GM18868 (cell line): ENCODE measurements around the gene HLCS.

ENCODE experiments used
- ATAC-seq: cut with Tn5 transposase; IDR thresholded peaks from one replicate; pipeline ENCODE4 v1.9.1; 2021; ENCODE audit warnings: mild to moderate bottlenecking, moderate library complexity; ENCODE audit not compliant: unreplicated experiment

Gene HLCS

DNA sequence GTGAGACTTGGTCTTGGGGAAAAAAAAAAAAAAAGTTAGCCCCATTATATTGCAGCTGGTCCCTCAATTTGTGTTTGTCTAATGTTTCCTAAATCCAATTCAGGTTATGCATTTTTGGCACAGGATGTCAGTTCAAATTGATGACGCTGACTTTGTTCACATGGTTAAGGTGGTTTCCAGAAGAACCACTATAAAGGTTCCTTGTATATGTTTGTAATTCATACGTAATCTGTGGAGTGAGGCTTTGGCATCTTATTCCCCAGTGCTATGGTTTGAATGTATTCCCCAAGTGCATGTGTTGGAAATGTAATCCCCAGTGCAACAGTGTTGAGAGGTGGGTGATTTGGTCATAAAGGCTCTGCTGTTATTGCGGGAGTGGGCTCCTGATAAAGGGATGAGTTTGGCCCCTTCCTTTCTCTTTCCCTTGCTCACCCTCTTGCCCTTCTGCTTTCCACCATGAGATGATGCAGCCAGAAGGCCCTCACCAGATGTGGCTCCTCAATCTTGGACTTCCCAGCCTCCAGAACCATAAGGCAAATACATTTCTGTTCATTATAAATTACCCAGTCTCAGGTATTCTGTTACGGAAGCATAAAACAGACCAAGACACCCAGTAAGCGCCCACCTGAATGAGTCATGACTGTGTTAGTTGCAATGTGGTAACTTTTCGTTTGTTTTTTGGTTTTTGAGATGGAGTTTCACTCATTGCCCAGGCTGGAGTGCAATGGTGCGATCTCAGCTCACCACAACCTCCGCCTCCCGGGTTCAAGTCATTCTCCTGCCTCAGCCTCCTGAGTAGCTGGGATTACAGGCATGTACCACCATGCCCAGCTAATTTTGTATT lies 19.5 kb upstream of the HLCS start:
- ATAC-seq = no peak

DNA sequence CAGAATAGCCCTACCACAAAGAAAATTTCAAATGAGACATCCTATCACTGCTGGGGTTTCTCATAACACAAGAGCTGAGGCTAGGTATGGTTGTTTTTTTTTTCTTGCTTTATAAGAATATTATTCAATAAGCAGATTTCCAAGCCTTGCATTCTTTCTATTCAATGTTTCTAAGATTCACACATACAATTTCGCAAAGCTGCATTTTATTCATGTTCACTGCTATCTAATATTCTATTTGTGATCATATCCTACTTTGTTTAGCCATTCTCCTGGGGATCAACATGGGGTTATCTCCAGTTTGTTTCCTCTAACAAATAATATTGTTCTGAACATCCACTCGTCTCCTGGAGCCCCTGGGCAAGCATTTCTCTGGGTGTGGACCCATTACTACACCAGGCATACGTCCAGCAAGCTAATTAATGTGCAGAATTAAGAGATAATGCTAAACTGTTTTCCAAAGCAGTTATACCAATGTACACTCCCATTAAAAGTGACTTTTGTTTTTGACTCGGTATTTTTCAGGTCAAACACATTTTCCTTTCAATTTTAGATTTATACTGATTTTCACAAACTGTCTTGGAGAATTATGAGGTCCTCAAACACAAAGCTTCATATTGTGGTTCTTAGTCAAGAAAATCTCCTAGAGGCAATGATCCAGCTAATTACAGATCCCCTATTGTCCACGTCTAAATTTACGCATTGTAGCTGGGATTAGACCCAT lies 15.7 kb upstream of the HLCS start:
- ATAC-seq = no peak

DNA sequence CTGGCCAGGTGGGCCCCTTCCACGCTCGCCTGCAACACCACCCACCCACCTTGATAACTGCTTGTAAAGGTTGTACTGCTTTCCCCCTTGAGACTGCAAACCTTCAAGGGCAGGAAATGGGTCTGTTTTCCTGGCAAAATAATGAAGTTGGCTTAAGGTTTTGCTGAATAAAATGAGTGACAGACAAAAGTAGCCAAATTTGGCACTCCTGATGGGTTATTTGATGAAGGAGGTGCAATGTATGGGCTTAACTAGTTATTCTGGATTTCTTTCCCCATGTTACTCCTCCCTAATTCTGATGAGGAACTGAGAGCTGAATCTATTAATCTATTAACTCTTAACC lies 14.6 kb upstream of the HLCS start:
- ATAC-seq = no peak

DNA sequence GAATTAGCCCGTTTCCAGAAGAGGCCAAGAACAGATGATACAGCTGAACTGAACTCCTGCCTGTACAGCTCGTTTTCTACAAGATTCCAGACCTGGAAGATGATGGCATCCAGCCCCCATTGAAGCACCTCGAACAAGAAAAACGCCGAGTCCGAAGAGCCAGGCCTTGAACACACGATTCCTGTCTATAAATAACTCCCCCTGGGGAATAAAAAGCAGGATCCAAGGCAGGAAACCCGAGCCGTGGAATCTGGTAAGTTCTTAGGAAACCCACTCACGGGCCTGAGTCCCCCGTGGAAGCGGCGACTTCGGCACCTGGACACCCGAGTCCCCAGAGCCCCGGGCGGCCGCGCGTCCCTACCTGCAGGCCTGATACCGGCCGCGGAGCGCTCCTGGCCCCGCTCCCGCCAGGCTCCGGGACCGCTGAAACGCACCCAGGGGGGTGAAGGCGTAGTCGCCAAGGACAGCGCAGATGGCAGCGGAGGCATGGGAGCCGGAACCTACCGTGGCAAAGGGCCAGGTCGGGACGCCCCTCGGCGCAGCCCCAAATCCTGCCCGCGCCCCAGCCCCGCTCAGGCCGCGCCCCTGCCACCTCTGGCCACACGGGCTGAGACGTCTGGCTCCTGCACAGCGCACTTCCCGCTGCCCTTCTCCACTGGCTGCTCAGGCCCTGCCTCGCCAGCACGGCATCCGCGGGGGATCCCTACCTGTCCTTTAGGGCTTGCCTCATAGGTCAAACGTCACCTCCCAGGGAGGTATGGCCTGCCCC lies 14.0 kb upstream of the HLCS start:
- ATAC-seq = no peak

DNA sequence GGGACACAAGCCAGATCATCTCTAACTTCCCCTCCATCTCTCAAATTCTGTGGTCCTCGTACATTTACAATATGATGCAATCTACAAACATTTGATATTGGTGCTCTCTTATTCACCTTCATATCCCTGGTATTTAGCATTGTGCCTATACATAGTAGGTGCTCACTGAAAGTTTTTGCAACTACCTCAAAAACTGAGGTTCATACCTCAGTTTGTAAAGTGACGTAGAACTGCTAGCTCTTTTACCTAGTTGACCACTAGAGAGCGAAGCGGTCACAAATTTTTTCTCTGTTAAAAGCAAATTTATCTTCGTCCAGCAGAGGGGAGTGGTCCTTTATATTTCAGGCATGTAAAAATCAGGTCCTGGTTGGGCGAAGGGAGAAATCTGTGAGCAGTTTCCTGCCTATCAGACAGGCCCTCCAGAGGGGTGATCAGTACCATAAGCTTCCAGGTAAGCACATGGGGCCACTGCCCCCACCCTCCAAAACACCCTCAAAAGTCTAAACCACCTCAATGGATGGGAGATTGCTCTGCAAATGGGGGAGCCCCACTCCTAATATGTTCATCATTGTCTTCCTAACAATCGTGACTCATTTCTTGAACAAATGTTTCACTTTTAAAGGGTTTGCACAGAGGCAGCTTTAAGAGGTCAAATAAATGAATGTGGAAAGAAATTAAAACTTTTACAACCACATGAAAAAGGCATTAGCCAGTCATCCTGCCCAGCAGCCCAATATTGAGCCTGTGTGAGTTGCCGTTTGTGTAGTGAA lies 10.6 kb upstream of the HLCS start:
- ATAC-seq = peak; percentile 79

DNA sequence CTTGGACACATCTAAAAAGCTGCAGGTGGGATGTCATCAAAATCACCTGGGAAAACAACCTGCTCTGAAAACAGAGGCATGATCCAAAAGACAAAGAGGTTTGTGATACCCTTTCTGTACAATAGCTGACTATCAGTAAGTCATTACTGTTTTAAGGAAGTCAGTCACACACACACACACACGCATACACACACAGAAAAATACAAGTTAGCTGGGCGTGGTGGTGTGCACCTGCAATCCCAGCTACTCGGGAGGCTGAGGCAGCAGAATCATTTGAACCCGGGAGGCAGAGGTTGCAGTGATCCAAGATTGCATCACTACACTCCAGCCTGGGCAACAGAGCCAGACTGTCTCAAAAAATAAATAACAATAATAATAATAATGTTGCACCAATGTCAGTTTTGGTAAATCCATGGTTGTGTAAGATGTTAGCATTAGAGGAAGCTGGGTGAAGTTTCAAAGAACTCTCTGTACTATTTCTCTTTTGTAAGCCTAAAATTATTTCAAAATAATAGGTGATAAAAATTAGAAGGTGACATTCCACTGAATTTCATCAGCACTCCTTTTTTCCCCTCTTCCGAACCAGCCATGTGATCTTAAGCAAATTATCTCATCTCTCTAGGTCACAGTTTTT lies 9.9 kb upstream of the HLCS start:
- ATAC-seq = no peak

DNA sequence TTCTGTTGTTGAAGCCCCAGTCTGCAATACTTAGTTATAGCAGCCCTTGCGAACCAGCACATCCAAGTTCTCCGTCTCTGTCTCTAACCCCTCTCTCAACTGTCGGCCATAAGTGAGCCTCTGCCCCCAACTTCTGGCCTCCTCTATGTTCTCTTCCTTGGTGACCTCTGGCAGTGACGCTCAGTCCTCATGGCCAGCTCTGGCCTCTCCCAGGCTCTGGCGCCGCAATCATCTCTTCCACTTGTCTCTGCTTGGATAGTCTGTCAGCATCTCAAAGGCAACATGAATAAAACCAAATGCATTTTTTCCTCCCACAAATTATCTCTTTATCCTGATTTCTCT lies 8.4 kb upstream of the HLCS start:
- ATAC-seq = no peak

DNA sequence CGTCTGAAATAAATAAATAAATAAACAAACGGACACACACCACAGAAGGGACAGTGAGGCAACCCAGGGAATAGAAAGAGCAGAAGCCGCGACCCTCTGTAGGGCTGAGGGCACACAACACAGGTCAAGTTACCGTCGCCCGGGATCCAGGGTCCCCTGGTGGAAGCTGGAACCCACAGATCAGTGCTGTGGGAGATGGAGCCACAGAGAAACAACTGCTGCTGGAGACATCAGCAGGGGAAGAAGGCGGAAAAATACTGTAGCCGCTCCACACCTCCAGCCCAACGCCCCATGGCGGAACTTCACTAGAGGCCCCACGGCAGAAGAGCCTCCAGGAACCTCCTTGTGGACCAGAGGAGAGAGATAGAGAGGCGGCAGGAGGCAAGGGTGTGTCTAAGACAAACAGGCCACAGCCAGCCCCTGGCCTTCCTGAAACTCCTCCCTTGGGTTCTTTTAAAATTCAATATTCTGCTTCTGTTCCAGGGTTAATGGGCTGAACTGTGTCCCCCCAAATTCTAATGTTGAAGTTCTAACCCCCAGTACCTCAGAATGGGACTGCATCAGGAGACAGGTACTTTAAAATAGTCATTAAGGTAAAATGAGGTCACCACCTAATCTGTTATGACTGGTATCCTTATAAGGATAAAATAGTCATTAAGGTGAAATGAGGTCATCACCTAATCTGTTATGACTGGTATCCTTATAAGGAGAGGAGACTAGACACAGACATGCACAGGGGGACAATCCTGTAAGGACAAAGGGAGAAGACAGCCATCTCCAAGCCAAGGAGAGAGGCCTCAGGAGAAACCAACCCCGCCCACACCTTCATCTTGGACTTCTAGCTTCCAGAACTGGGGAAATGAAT lies 7.7 kb upstream of the HLCS start:
- no peak for ATAC-seq

DNA sequence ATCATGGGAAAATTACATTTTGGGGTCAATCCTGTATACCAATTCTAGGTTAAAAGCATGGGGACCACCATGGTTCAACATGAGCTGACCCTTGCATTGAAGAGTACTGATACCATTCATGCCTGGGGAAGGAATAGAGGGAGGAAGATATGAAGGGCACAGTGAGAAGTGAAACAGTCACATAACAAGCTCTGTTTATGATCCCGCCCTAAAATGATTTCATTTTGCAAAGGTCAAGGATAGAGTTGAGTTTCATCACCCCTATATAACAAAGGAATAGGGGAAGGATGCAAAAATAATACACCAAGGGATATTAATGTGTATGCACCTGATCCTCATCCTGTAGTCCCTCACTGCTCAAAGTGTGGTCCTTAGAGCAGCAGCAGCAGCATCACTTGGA lies 2.5 kb upstream of the HLCS start:
- ATAC-seq = no peak

DNA sequence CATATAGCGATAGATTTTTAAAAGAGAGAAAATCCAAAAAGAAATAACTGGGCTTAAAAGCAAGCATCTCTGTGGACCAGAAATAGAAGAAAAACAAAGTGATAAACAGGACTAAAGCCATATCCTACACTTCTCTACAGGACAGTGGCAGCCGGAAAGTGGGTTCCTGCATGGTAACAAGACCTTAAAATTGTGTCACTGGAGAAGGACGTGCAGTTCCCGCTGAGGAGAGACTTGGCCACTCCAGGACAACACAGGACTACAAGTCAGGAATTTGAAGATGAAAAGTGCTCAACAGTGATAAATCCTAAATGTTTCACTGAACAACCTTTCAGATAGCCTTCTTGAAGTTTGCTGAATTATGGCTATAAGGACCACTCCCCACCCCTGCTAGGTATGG lies 1.9 kb upstream of the HLCS start:
- ATAC-seq = no peak

DNA sequence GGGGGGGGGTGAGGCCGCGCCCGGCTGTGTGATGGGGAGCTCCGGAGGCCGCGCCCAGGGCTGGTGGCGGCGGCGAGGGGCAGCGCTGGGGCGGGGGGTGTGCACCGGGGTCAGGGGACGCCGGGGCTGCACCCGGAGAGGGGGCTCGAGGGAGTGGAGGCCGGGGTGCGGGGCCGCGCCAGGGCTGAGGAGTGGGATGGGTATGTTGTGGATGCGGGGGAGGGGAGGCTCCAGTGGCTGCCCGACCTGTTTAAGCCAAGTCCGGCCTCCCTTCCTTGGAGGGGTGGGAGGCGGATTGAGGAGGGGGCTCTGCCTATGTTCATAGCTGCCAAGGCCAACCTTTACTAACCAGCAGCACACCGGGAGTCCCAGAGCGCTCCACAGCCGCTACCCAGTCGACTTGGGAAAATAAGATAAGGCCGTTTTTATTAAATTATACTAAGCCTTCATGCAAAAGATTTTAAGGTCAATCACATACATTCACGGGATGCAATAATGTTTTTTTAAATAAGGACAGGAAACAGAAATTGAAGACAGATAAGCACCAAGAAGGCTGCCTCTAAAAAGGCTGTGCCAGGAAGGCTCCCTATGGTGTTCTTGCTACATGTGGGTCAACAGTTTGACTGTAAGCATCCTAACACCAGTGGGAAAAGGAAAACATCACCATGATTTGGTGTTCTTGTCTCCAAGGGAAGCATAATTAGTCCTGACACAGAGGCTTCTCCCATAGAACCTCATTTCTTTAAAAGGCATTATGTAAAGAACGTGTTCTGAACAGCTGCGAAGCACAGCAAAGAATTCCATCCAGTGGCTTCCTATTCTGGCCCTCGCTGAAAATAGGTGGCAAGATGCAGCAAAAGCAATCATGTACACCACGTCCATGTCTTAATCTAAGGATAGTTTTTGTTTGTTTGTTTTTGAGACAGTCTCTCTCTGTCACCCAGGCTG lies 626 bp upstream of the HLCS start:
- ATAC-seq = peak; percentile 22

DNA sequence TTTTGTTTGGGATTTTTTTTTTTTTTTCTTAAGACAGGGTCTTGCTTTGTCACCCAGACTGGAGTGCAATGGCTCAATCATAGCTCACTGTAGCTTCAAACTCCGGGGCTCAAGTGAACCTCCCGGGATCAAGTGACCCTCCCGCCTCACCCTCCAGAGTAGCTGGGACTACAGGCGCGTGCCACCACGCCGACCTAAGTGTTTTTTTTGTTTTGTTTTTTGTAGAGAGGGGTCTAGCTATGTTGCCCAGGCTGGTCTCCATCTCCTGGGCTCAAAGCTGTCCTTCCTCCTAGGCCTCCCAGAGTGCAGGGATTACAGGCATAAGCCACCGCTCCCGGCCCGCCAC lies 776 bp downstream of the HLCS start:
- ATAC-seq = no peak

DNA sequence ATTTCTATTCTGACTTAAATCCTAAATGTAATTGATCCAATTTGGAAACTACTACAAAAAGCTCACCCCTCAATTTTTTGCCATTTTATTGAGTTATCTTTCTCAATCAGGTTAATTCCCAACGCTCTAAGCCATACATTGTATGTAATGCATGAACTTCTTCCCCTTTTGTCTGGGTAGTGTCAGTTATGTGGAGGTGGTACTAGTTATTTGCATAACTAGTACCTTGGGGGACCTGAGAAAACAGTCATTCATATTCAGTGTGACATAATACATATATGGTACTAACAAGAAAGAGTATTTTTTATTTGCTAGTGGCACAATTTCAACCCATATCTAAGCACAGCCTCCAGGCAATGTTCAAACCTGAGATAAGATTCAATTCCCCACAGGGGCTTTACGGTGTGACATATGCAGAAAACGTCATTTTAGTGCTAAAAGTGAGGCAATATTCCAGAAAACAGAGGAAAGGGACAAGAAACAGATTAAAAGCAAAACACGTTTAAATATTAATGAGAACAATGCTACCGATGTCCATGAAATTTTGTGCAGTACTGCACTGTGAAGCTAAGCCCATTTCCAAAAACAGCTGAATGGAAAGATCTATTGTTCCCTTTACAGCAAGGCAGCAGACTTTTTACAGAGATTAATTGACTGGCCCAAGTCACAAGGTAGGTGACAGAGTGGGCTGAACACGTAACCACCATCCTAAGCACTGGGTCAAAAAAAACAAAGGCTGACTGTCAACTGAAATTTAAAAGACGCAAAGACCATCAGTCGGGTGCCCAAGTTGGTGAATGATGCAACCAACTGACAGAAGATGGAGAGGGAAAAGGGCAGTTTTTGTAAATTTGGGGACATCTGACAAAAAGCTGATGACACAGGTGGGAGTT lies 1.4 kb downstream of the HLCS start:
- ATAC-seq = no peak

DNA sequence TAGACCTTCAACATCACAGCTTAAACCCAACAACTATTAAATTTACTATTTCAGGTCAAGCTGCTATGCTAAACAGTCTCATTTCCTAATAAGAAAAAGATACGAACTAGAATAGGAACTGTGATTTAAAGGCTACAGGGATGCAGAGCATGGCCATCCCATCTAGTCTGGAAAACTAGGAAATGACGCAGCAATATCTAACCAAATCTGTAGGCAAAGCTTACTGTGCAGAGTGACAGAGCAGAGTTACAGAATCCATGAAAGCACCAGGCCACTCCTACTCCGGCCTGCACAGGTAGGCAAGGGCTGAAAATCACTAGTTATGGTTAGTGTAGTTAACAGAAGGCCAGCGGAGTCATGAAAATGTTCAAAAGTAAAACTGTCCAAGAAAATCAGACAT lies 2.1 kb downstream of the HLCS start:
- no peak for ATAC-seq

DNA sequence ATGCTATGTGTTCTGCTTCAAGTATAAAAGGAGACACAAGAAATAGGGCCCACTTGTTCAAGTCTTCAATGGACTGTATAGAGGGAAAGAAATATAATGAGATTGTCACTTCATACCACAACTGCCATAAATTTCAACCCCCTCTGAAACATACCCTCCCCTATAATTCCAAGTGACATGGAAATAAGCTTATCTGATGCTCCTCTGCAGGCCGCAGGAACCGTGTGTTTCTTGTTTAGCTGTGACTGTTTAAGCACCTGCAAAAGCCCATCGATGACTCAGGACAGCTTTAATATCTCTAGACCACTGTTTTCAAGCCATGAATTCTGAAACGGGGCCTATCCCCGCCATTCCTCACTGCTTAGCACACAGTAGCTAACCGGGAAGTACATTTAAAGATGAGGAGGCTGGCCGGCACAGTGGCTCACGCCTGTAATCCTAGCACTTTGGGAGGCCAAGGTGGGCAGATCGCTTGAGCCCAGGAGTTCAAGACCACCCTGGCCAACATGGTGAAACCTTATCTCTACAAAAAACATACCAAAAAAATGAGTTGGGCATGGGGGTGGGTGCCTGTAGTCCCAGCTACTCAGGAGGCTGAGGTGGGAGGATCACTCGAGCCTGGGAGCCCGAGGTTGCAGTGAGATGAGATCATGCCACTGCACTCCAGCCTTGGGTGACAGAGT lies 4.2 kb downstream of the HLCS start:
- no peak for ATAC-seq

DNA sequence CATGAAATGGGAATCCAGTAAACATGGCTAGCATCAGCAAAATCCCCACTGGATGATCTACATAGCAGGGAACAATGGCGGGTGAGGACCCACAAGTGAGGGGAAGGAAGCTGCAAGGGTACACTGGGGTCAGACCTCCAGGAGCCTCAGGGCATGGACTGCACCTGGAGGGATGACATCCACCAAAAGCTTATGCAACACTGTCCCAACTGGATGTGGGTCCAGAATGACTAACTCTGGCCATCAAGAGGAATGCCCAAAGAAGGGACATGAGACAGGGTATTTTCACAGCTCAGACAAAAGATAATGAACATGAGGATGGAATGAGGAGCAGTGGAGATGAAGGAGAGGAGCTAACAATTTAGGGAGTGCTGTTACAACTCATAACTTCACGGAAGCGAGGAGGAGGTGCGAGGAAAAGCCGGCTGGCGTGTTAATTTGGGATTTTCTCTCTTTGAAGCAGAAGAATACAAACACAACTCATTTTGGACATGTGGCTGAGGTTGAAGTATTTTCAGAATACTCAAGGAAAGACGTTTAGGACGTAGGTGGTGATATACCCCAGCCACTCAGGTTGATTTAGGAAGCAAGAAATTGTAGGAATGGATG lies 5.7 kb downstream of the HLCS start:
- no peak for ATAC-seq
